UCSD-AML1 (cell line): Measurements from ENCODE around the gene PKD2L1.
"Not testable (repeated sequence)": the region's sequence is repeated elsewhere in the genome, so short reads cannot be mapped to it uniquely, and the experiment has no call there.

Source experiments
- DNase-seq: peaks from one replicate; lab custom pipeline; 2025; ENCODE audit not compliant: unreplicated experiment; lab: John Stamatoyannopoulos, UW

Gene PKD2L1

GRCh38 chr10:100287756-100288155 is 42.3 kb downstream of the PKD2L1 start:
- no peak for DNase-seq

- DNase-seq = peak; percentile 90
These were observed 43.7 kb downstream of the PKD2L1 start, which contains the start of gene BLOC1S2 for GRCh38 chr10:100286051-100287033. Gene BLOC1S2, minus strand, starts transcription at chr10:100286680. Its CDS starts 21 bp downstream, at chr10:100286659.

GRCh38 chr10:100285326-100285725 is 44.7 kb downstream of the PKD2L1 start:
- DNase-seq = not testable (repeated sequence)

- no peak for DNase-seq
These were observed 47.1 kb downstream of the PKD2L1 start for GRCh38 chr10:100282907-100283306.

- DNase-seq = not testable (repeated sequence)
These were observed 53.1 kb downstream of the PKD2L1 start for GRCh38 chr10:100276971-100277370.

GRCh38 chr10:100267239-100268104 is 62.6 kb downstream of the PKD2L1 start, which contains the start of gene CWF19L1:
Gene CWF19L1, minus strand, starts transcription at chr10:100267638. Its CDS starts 45 bp downstream, at chr10:100267593.
- DNase-seq = peak; percentile 79

GRCh38 chr10:100265821-100266485 is 64.1 kb downstream of the PKD2L1 start:
- no peak for DNase-seq

- no peak for DNase-seq
These were observed 75.8 kb downstream of the PKD2L1 start for GRCh38 chr10:100254191-100254590.

GRCh38 chr10:100253041-100253440 is 77.0 kb downstream of the PKD2L1 start:
- DNase-seq = no peak

- no peak for DNase-seq
These were observed 81.2 kb downstream of the PKD2L1 start for GRCh38 chr10:100248820-100249219.

- no peak for DNase-seq
These were observed 84.4 kb downstream of the PKD2L1 start for GRCh38 chr10:100245484-100246220.

GRCh38 chr10:100239851-100240250 is 90.2 kb downstream of the PKD2L1 start:
- DNase-seq = no peak

GRCh38 chr10:100238429-100238828 is 91.6 kb downstream of the PKD2L1 start:
- DNase-seq = no peak
